Measurements from ENCODE around the gene EMCN. TPM values are rescaled to one million over a fixed set of nuclear protein-coding genes. Genes with fewer than 3 reads are reported as not detected.

EMCN gene
- polyA plus RNA-seq, 3 donors = not detected

DNA sequence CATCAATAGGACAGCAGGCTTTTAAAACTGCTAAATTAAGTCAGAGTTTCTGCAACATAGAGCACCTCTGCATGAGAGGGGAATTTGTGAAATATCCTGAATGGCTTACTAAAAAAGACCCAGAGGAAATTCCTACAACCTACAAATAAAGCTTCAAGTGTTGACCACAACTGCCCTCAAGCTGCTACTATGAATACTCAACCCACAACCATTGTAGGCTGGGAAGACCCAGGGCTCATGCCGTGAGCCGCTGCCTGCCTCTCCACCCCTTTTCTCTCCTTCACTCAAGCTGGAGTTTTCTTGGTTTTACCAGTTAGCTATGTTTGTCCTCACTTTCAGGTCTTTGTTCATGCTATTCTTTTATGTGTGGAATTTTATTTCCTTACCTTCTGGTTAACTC lies 151.6 kb downstream of the EMCN start:
- no peak overlapping the region for H3K9ac ChIP-seq (ENCODE audit: insufficient read depth, low read length, poor library complexity, severe bottlenecking)
- Mint-ChIP-seq H3K36me3 (no peaks in the 10 kb centered on the region), H3K27me3 (ENCODE audit: low read depth in 3 of 3) (no peaks in the 10 kb centered on the region), H3K4me1 (no peaks in the 10 kb centered on the region), H3K9me3 (peaks cover 0 to 3% (median 0%) of the 10 kb centered on the region in 7 donors), H3K27ac (no peak overlapping the region), H3K4me3 (no peak overlapping the region)
- H3K4me2 ChIP-seq (replicated peaks; ENCODE audit: extremely low read depth, low read length, poor library complexity, severe bottlenecking) = no peak overlapping the region
- H3K27me3 ChIP-seq (ENCODE audit: control insufficient read depth in 2 of 2, insufficient read depth in 2 of 2, low read length in 2 of 2) = no peaks in the 10 kb centered on the region
- intact Hi-C loops (cut with micrococcal nuclease) = no loop called here
- H3K4me3 ChIP-seq (replicated peaks in 1 of 3; ENCODE audit: low read depth in 2 of 3, low read length in 3 of 3) = no peak overlapping the region
- H2AFZ ChIP-seq (ENCODE audit: insufficient read depth, low read depth, low read length, poor library complexity, severe bottlenecking) = no peak overlapping the region
- no CpG with 5 or more reads among the region's 2 CpGs for WGBS (ENCODE audit: insufficient coverage)
- TF ChIP-seq, protein P1, sequence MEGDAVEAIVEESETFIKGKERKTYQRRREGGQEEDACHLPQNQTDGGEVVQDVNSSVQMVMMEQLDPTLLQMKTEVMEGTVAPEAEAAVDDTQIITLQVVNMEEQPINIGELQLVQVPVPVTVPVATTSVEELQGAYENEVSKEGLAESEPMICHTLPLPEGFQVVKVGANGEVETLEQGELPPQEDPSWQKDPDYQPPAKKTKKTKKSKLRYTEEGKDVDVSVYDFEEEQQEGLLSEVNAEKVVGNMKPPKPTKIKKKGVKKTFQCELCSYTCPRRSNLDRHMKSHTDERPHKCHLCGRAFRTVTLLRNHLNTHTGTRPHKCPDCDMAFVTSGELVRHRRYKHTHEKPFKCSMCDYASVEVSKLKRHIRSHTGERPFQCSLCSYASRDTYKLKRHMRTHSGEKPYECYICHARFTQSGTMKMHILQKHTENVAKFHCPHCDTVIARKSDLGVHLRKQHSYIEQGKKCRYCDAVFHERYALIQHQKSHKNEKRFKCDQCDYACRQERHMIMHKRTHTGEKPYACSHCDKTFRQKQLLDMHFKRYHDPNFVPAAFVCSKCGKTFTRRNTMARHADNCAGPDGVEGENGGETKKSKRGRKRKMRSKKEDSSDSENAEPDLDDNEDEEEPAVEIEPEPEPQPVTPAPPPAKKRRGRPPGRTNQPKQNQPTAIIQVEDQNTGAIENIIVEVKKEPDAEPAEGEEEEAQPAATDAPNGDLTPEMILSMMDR (IDR thresholded peaks at IDR 0.05) = no peak
- no peaks in the 10 kb centered on the region for H4K20me1 ChIP-seq (ENCODE audit: insufficient read depth, low read length)
- H3K4me1 ChIP-seq (ENCODE audit: control insufficient read depth in 1 of 2, insufficient read depth in 2 of 2, low read length in 2 of 2) = no peaks in the 10 kb centered on the region
- H3K9me3 ChIP-seq (replicated peaks in 1 of 2; ENCODE audit: control insufficient read depth in 1 of 2, insufficient read depth in 1 of 2, low read length in 2 of 2) = no peaks in the 10 kb centered on the region
- DNase-seq = no peak
- H3K79me2 ChIP-seq (ENCODE audit: insufficient read depth, low read length) = no peaks in the 10 kb centered on the region
- H3K36me3 ChIP-seq (replicated peaks in 1 of 2; ENCODE audit: control insufficient read depth in 1 of 2, insufficient read depth in 2 of 2, low read length in 2 of 2) = no peaks in the 10 kb centered on the region
- H3K27ac ChIP-seq (ENCODE audit: low read depth in 1 of 2, low read length in 2 of 2) = no peak overlapping the region

DNA sequence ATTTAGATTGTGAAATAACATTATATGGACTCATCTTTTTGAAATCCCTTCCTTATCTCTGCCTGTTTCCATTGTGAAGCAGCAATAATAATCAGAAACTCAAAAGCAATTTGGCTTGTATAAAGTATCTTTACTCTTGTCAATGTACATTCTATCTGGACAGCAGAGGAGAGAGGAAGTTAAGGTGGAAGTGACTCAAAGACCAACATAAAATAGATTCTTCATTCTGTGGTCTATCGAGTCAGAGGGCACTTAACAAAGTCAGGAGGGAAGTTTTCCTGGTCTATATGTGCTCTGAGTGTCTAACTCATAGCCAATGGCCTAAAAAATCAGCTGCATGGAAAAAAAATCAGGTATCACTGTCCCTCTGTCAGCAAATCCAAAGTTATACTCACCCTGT lies 155.5 kb downstream of the EMCN start:
- Histone ChIP-seq H3K79me2 (ENCODE audit: insufficient read depth, low read length) (no peaks in the 10 kb centered on the region), H3K9me3 (replicated peaks in 1 of 2; ENCODE audit: control insufficient read depth in 1 of 2, insufficient read depth in 1 of 2, low read length in 2 of 2) (peaks cover 0 to 8% of the 10 kb centered on the region in 2 donors), H3K27ac (ENCODE audit: low read depth in 1 of 2, low read length in 2 of 2) (no peak overlapping the region), H3K4me2 (replicated peaks; ENCODE audit: extremely low read depth, low read length, poor library complexity, severe bottlenecking) (no peak overlapping the region), H3K4me3 (replicated peaks in 1 of 3; ENCODE audit: low read depth in 2 of 3, low read length in 3 of 3) (no peak overlapping the region), H3K36me3 (replicated peaks in 1 of 2; ENCODE audit: control insufficient read depth in 1 of 2, insufficient read depth in 2 of 2, low read length in 2 of 2) (no peaks in the 10 kb centered on the region), H3K27me3 (ENCODE audit: control insufficient read depth in 2 of 2, insufficient read depth in 2 of 2, low read length in 2 of 2) (no peaks in the 10 kb centered on the region), H4K20me1 (ENCODE audit: insufficient read depth, low read length) (no peaks in the 10 kb centered on the region), H3K4me1 (ENCODE audit: control insufficient read depth in 1 of 2, insufficient read depth in 2 of 2, low read length in 2 of 2) (no peaks in the 10 kb centered on the region), H3K9ac (ENCODE audit: insufficient read depth, low read length, poor library complexity, severe bottlenecking) (no peak overlapping the region), H2AFZ (ENCODE audit: insufficient read depth, low read depth, low read length, poor library complexity, severe bottlenecking) (no peak overlapping the region)
- intact Hi-C loops (cut with micrococcal nuclease) = no loop called here
- DNase-seq = no peak
- H3K4me1 Mint-ChIP-seq = no peaks in the 10 kb centered on the region
- H3K9me3 Mint-ChIP-seq = peaks cover 0 to 11% (median 3%) of the 10 kb centered on the region in 7 donors
- 50% methylated on average over 1 of the region's 1 CpG for WGBS (ENCODE audit: insufficient coverage)
- no peak overlapping the region for H3K27ac Mint-ChIP-seq
- no peaks in the 10 kb centered on the region for H3K36me3 Mint-ChIP-seq
- no peaks in the 10 kb centered on the region for H3K27me3 Mint-ChIP-seq (ENCODE audit: low read depth in 3 of 3)
- TF ChIP-seq, protein P1 (IDR thresholded peaks at IDR 0.05) = no peak
- no peak overlapping the region for H3K4me3 Mint-ChIP-seq

Data from CD14-positive monocyte (primary cell).